ENCODE measurements around the gene PTGES2. TPM values are rescaled to one million over a fixed set of nuclear protein-coding genes. Genes with fewer than 3 reads are reported as not detected.

Gene PTGES2
- total and polyA plus RNA-seq, 2 of the 13 experiments (the other 11 are each of a cell fraction or from before 2014, with no cell fraction given) = 63.7 to 79.8 TPM

GRCh38 chr9:128097543-128098296, 29.8 kb downstream of the PTGES2 start (continued):
- TF ChIP-seq MEIS1 (CRISPR knock-in tag; IDR thresholded peaks at IDR 0.05; ENCODE audit: borderline replicate concordance) (no peak), E2F5 (CRISPR knock-in tag; conservative IDR thresholded peaks at IDR 0.05) (no peak), PHB2 (IDR thresholded peaks at IDR 0.05; ENCODE audit: partially characterized antibody) (no peak), ZNF816 (CRISPR knock-in tag; IDR thresholded peaks at IDR 0.05; ENCODE audit: borderline replicate concordance) (peak; percentile 47; the same call in 1 of the 2 replicates), ZNF839 (CRISPR knock-in tag; IDR thresholded peaks at IDR 0.05; ENCODE audit: borderline replicate concordance) (no peak), TBP (CRISPR knock-in tag; IDR thresholded peaks at IDR 0.05) (no peak), MAFG (CRISPR knock-in tag; IDR thresholded peaks at IDR 0.05) (no peak), KDM5B (CRISPR knock-in tag; IDR thresholded peaks at IDR 0.05; ENCODE audit: borderline replicate concordance) (peak; percentile 34; the same call in 1 of the 2 replicates), CC2D1A (CRISPR knock-in tag; IDR thresholded peaks at IDR 0.05) (no peak), ZBTB25 (CRISPR knock-in tag; IDR thresholded peaks at IDR 0.05) (peak; percentile 12; the same call in 1 of the 2 replicates), ZNF350 (CRISPR knock-in tag; IDR thresholded peaks at IDR 0.05; ENCODE audit: borderline replicate concordance, low read depth) (0 out of 2 replicates have a peak, but pooled peaks have one; percentile 5), THAP8 (CRISPR knock-in tag; IDR thresholded peaks at IDR 0.05; ENCODE audit: borderline replicate concordance) (no peak), RFXANK (CRISPR knock-in tag; IDR thresholded peaks at IDR 0.05) (no peak), ZSCAN31 (CRISPR knock-in tag; IDR thresholded peaks at IDR 0.05; ENCODE audit: low read depth) (no peak), HMGA1 (CRISPR knock-in tag; conservative IDR thresholded peaks at IDR 0.05) (no peak), FOXP4 (CRISPR knock-in tag; IDR thresholded peaks at IDR 0.05) (no peak), STAT5B (CRISPR knock-in tag; IDR thresholded peaks at IDR 0.05) (no peak), ZNF800 (CRISPR knock-in tag; IDR thresholded peaks at IDR 0.05) (no peak), ARNTL (CRISPR knock-in tag; IDR thresholded peaks at IDR 0.05) (no peak), FOSL2 (CRISPR knock-in tag; IDR thresholded peaks at IDR 0.05) (no peak), ZNF792 (CRISPR knock-in tag; IDR thresholded peaks at IDR 0.05) (0 out of 2 replicates have a peak, but pooled peaks have one; percentile 27), ZNF619 (CRISPR knock-in tag; IDR thresholded peaks at IDR 0.05) (no peak; the same call in 1 of the 2 replicates), TRIM22 (IDR thresholded peaks at IDR 0.05) (no peak)
